Left renal cortex interstitium (tissue), 4 donors: ENCODE results near the gene KRT6C. TPM values are rescaled to one million over a fixed set of nuclear protein-coding genes. Genes with fewer than 3 reads are reported as not detected.

Experiments
- DNase-seq, 4 donors: peaks; one replicate each; pipeline ENCODE4 v3.0.0-alpha.2; 2013; ENCODE audit warnings: low read depth in 4 of 4, low spot score in 2 of 4, missing footprints in 1 of 4
- polyA plus RNA-seq, 4 donors: library from polyadenylated mRNA; unstranded; fragments of 120-200 nt; gene quantifications; one replicate each; pipeline ENCODE4 v1.2.1, GENCODE V29; 2013; ENCODE audit not compliant: insufficient read length in 4 of 4

The KRT6C gene
- polyA plus RNA-seq, 4 donors: not detected

DNA sequence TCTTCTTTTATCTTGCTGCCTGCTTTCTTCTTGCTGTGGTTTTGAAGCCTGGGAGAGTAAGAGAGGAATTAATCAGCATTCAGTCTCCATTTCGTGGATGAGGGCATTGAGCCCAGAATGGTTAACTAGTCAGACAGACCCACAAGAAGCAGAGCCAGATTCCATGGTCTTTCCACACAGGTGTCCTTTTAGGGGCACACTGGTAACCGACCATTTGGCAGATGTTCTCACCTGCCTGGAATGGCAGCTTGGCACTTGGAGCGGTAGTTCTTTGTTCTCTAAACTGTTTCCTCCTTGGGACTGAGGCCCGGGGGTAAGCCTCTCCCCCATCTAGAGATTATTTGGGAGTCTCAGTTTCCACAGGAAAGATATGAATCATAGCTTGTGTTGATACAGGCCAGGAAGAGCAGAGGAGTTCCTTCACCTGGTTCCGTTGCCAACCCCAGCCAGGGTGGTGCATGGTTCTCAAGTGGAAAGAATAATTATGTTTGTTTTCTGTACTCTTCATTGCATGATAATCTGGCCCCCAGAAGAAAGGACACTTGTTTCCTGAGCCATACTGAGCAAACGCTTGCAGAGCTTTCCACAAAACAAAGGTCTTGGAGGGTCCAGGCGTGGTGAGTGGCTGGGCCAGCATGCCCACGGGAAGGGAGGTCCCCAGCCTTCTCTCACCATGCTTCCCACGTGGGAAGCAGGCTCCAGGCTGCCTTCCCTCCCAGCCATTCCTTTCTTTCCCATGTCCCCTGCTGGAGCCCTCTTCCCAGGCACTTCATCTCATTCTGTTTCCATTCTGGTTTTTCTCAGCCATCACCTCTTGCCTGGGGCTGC, 37.4 kb downstream of the KRT6C start:
- DNase-seq: no peak

- DNase-seq: no peak
These were observed 38.0 kb downstream of the KRT6C start for GRCh38 chr12:52435659-52435999.

GRCh38 chr12:52434760-52435530, 38.7 kb downstream of the KRT6C start:
- no peak for DNase-seq

DNA sequence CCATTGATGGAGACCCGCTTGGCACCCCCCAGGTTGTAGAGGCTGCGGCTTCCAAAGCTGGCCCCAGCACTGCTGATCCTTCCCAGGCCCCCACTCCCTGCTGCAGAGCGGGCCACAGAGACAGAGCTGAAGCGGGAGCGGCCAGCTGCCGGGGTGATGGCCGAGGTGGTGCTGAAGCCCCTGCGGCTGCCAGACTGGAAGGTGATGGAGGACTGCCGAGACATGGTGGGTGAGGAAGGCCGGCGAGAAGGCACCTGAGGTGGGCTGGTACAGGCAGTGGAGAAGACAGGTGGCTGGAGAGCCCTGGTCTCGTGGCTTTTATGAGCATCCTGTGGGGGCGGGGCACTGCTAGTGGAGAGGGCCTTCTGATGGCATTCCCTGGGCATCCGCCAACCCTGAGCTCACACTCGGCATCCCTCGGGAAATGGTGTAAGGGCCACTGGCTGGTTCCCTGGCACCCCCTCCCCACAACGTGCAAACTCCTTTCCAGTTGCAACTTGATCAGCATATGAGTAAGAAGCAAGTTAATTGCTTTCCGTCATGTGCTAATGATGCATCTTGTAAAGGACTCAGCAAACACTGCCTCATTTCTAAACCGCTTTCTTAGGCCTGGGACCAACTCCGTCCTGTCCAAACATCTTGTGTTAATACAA, 39.4 kb downstream of the KRT6C start, which contains the start of gene KRT75:
Gene KRT75 (minus strand): TSS at position 291 of the 653 bp plus-strand sequence. CDS start 67 bp downstream, at position 224.
- DNase-seq: no peak

DNA sequence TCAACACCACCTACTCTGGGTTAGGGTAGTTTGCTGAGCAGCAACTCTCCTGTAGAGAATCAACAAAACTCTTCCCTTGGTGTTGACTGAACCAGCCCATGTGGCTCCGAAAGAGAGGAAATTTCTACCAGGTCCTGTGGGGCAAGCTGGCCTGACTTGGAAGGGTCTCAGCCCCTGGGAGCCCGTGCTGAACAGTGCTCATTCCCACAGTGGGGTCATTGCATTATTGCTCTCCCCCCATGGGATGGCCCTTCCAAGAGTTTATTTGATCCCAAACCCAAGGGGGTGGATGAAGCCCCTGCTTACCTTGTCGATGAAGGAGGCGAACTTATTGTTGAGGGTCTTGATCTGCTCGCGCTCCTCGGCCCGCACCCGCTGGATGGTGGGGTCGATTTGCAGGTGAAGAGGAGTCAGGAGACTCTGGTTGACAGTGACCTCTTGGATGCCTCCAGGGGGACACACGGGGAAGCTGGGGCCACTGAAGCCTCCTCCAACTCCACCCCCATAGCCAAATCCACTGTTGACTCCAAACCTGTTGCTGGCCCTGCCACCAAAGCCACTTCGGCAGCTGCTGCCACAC, 40.0 kb downstream of the KRT6C start:
- no peak for DNase-seq

DNA sequence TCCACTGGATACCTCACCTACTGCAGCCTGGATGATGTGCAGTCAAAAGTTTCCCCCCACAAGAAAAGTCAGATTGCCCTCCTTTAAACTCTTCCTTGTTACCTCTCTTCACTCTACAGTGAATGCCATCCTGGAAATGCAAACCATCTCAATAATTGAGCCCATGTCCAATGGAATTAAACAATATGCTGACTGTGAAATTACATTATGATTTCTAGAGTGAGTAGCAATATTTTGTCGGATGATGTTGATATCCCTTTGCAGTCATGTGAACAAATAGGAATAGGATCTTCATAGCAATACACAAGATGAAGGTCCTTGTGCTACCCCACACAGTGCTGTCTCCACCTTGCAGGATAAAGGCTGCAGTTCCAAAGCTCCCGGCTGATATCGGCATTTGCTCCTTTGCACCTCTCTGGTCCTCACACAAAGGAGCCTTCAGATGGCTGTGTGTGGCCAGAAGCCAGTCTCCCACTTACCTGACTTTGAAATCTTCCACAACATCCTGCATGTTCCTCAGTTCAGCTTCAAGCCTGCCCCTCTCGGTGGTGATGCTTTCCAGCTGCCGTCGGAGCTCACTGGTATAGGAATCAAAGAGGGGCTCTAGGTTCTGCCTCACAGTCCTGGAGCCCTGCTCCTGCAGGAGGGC, 40.9 kb downstream of the KRT6C start:
- DNase-seq: no peak

- DNase-seq: no peak
These were observed 45.5 kb downstream of the KRT6C start for GRCh38 chr12:52428121-52428520.

DNA sequence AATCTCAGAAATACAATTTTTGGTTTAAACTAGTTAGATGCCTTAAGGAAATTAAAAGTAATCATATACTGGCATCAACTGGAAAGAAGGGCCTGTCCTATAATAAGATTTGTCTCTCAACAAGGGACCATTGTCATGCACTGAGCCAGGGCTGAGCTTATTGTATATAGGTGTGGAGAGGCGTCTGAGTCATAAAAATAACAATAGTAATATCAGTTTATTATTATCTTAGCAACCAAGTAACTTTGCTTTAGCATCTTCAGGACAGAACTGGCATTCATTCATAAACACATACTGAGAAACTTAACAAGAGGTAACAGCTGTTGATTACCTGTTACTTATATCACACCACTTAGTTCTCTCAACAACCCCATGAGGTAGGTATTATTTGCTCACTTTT, 46.5 kb downstream of the KRT6C start:
- DNase-seq: no peak

DNA sequence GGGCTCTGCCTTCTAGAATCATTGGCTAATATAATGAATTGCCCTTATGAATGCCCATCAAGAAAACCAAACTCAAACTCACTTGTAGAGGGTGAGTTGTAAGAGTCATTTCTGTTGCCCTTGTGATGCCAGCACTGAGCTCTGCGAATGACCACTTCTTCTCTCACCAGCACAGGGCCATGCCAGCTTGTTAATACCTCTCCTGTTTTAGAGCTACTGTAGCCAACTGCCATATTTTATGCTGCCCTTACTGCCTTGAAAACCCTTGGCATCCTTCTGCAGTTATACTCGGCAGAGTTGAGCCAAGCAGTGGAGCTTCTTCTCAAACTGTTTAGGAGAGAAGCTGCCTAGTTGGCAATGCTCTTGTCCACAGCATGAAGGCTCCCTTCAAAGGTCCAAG, 47.6 kb downstream of the KRT6C start:
- DNase-seq: no peak

DNA sequence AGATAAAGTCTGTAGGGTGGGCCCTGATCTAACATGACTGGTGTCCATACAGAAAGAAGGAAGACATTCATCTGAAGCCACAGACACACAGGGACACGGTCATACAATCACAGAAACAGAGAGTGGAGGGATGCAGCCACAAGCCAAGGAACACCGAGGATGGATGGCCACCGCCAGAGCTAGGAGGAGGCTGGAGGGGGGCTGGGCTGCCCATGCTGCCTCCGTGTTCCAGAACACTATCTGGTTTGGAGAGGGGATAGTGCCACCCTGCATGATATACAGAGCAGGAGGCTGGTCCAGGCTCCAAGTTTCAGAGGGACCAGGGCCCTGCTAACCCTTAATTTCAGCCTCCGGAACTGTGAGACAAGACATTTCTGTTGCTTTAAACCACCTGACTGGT, 48.1 kb downstream of the KRT6C start:
- no peak for DNase-seq

- no peak for DNase-seq
These were observed 49.7 kb downstream of the KRT6C start for GRCh38 chr12:52423661-52424500.

DNA sequence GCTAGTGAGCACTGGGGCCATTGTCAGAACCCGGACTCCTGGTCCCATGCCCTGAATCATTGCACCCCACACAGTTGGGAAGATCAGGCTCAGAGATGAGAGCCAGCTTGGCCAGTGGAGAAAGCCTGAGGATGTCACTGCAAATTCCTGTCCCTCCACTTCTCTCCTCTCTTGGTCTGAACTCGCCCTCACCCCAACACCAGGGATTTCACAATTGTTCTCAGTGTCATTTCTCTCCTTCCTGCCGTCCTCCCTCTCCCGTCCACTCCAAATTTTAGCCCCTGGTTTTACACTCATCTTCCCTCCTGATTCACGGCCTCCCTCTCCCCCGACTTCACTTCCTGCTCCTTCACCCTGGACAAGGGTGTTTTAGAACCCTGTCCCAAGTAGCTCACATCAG, 50.6 kb downstream of the KRT6C start:
- no peak for DNase-seq

GRCh38 chr12:52419656-52420055, 53.9 kb downstream of the KRT6C start:
- DNase-seq: no peak

- no peak for DNase-seq
These were observed 55.0 kb downstream of the KRT6C start for GRCh38 chr12:52418576-52419110.

Other genes starting within 250 kb of the KRT6C start
- 100 to 1,000 TPM in 1 of 4 donors, 10 to 100 TPM in 3; 61.8 to 110 (median 77.3) TPM for gene KRT7, start 240.6 kb downstream of the KRT6C start, polyA plus RNA-seq
- gene KRT86, start 199.2 kb downstream of the KRT6C start, polyA plus RNA-seq: under 1 TPM in 2 of 4 donors, not detected in 2; 0.08 to 0.25 TPM
- not detected for gene KRT81, start 182.3 kb downstream of the KRT6C start, polyA plus RNA-seq
- not detected for gene KRT83, start 152.4 kb downstream of the KRT6C start, polyA plus RNA-seq
- gene KRT85, start 106.3 kb downstream of the KRT6C start, polyA plus RNA-seq: not detected
- not detected for gene KRT84, start 88.2 kb downstream of the KRT6C start, polyA plus RNA-seq
- gene KRT82, start 67.5 kb downstream of the KRT6C start, polyA plus RNA-seq: not detected
- gene KRT75, start 39.4 kb downstream of the KRT6C start, polyA plus RNA-seq: not detected
- not detected for gene KRT6B, start 21.7 kb downstream of the KRT6C start, polyA plus RNA-seq
- gene KRT6A, start 19.5 kb upstream of the KRT6C start, polyA plus RNA-seq: not detected
- 1 to 10 TPM in 1 of 4 donors, under 1 TPM in 2, not detected in 1; 0.08 to 1.0 (median 0.16) TPM for gene KRT5, start 46.6 kb upstream of the KRT6C start, polyA plus RNA-seq
- gene KRT71, start 79.3 kb upstream of the KRT6C start, polyA plus RNA-seq: not detected
- gene KRT74, start 100.0 kb upstream of the KRT6C start, polyA plus RNA-seq: not detected
- gene KRT72, start 127.7 kb upstream of the KRT6C start, polyA plus RNA-seq: under 1 TPM in 2 of 4 donors, not detected in 2; 0.08 to 0.17 TPM
- under 1 TPM in 1 of 4 donors, not detected in 3; 0.06 TPM for gene KRT73, start 144.8 kb upstream of the KRT6C start, polyA plus RNA-seq
- gene KRT2, start 178.4 kb upstream of the KRT6C start, polyA plus RNA-seq: not detected
- gene KRT1, start 206.6 kb upstream of the KRT6C start, polyA plus RNA-seq: under 1 TPM; 0.21 to 0.32 (median 0.28) TPM
- gene KRT77, start 229.7 kb upstream of the KRT6C start, polyA plus RNA-seq: not detected